ENCODE results near the gene DNAJB11.

GRCh38 chr3:186630950-186631641, 60.6 kb downstream of the DNAJB11 start:
- no peak for TF ChIP-seq POLR2A (IDR thresholded peaks at IDR 0.05)
- TF ChIP-seq, protein P1, sequence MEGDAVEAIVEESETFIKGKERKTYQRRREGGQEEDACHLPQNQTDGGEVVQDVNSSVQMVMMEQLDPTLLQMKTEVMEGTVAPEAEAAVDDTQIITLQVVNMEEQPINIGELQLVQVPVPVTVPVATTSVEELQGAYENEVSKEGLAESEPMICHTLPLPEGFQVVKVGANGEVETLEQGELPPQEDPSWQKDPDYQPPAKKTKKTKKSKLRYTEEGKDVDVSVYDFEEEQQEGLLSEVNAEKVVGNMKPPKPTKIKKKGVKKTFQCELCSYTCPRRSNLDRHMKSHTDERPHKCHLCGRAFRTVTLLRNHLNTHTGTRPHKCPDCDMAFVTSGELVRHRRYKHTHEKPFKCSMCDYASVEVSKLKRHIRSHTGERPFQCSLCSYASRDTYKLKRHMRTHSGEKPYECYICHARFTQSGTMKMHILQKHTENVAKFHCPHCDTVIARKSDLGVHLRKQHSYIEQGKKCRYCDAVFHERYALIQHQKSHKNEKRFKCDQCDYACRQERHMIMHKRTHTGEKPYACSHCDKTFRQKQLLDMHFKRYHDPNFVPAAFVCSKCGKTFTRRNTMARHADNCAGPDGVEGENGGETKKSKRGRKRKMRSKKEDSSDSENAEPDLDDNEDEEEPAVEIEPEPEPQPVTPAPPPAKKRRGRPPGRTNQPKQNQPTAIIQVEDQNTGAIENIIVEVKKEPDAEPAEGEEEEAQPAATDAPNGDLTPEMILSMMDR (IDR thresholded peaks at IDR 0.05), result no peak
